K562 (cell line): ENCODE measurements around the gene SLC7A6.
A peak's percentile ranks its signal among the peaks of the same experiment; 100 is the strongest.

Experiments used
- FOS ChIP-seq: IDR thresholded peaks from 3 replicates; pipeline ENCODE4 v1.6.1; 2011; ENCODE audit not compliant: insufficient read length; ENCODE audit errors: extremely low read depth
- HEY1 ChIP-seq: fragments of 250-450 bp; sonication (Bioruptor Pico); IDR thresholded peaks from 2 replicates; pipeline ENCODE4 v1.5.0; 2020; ENCODE audit warnings: mild to moderate bottlenecking, moderate library complexity, borderline replicate concordance
- MEF2D ChIP-seq: conservative IDR thresholded peaks from 2 replicates; pipeline ENCODE4 v1.6.1; 2016; ENCODE audit warnings: low read depth, missing genetic modification characterization, missing compliant biosample characterization
- NFRKB ChIP-seq: fragments of 450-650 bp; IDR thresholded peaks from 2 replicates; pipeline ENCODE4 v1.6.1; 2016; ENCODE audit warnings: low read depth
- POLR2A ChIP-seq: fragments of 450-650 bp; conservative IDR thresholded peaks from 2 replicates; pipeline ENCODE4 v1.6.1; 2016
- POLR2AphosphoS5 ChIP-seq: IDR thresholded peaks from 2 replicates; pipeline ENCODE4 v1.6.1; 2011; ENCODE audit warnings: mild to moderate bottlenecking, low read depth, low read length, moderate library complexity; ENCODE audit not compliant: control insufficient read depth, insufficient read depth
- SLC30A9 ChIP-seq: fragments of 250-450 bp; sonication (Bioruptor Pico); IDR thresholded peaks from 2 replicates; pipeline ENCODE4 v1.8.0; 2022; ENCODE audit warnings: mild to moderate bottlenecking, moderate library complexity
- TF ChIP-seq, protein P1 (sequence below), 2 experiments: fragments of 250-450 bp in 1 of 2; fragments of 450-650 bp in 1 of 2; sonication (Bioruptor Pico) in 1 of 2; IDR thresholded peaks; 2 replicates each; pipeline versions ENCODE4 v1.6.1 to v1.8.0; 2016 to 2021; ENCODE audit warnings: mild to moderate bottlenecking in 2 of 2, moderate library complexity in 2 of 2, missing compliant biosample characterization in 1 of 2, missing genetic modification characterization in 1 of 2
- TF ChIP-seq, protein P2 (sequence below), 3 experiments: IDR thresholded peaks in 2 of 3; conservative IDR thresholded peaks in 1 of 3; 2 replicates each; pipeline ENCODE4 v1.5.1; 2011 to 2012; ENCODE audit warnings: low read length in 3 of 3, mild to moderate bottlenecking in 3 of 3, control low read depth in 2 of 3, improper control_type of control experiment in 1 of 3, inconsistent platforms in 1 of 3, low read depth in 1 of 3, mixed read lengths in 1 of 3, moderate library complexity in 1 of 3; ENCODE audit not compliant: insufficient read depth in 2 of 3
- TF ChIP-seq, protein P3 (sequence below): sonication (generic); formaldehyde crosslinking; IDR thresholded peaks from 2 replicates; pipeline ENCODE4 v1.8.1; 2023; ENCODE audit warnings: mild to moderate bottlenecking, missing genetic modification reagents
- TF ChIP-seq, protein P4 (sequence below): fragments of 450-650 bp; IDR thresholded peaks from 2 replicates; pipeline ENCODE4 v1.6.1; 2017; ENCODE audit warnings: antibody characterized with exemption, mild to moderate bottlenecking

DNA sequence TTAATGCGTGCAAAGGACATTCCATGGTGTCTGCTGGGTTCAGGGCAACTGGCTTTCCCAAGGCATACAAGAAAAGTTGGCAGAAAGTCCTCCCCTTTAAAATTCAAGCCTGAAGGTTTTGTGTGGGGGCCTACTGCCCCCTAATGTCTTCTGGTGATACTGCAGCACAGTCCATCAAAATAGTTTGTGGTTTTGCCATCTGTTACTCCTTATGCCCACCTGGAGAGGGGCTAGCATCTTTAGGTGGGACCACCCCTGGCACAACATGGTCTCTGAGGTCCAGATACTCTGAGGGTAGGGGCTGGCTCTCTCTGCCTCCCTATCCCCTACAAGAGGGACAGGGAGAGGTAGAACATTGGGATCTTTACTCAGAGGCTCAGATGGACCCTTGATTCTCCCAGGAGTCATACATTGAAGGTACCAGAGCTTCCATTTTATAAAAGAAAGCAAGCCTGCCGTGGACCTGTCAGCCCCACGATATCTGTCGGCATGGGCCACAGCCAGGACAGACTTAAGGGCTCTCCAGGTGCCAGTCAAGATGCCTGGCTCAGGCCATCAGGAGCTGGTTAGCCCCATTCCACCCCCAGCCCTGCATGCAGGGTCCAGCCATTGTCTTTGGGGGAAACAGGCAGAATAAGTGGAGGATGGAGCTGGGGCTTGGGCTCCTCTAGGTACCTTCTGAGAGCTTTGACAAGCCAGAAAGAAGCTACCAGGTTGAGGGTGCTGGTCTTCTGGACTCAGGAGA, 34.7 kb upstream of the SLC7A6 start:
- TF ChIP-seq POLR2A = no peak
- no peak for TF ChIP-seq SLC30A9 (CRISPR knock-in tag)
- no peak for TF ChIP-seq HEY1
- TF ChIP-seq, protein P1, sequence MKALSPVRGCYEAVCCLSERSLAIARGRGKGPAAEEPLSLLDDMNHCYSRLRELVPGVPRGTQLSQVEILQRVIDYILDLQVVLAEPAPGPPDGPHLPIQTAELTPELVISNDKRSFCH (CRISPR knock-in tag; IDR thresholded peaks at IDR 0.05) = no peak
- TF ChIP-seq, protein P1 (tag; IDR thresholded peaks at IDR 0.05) = no peak
- no peak for TF ChIP-seq NFRKB
- TF ChIP-seq MEF2D (tag) = no peak
- TF ChIP-seq, protein P2, sequence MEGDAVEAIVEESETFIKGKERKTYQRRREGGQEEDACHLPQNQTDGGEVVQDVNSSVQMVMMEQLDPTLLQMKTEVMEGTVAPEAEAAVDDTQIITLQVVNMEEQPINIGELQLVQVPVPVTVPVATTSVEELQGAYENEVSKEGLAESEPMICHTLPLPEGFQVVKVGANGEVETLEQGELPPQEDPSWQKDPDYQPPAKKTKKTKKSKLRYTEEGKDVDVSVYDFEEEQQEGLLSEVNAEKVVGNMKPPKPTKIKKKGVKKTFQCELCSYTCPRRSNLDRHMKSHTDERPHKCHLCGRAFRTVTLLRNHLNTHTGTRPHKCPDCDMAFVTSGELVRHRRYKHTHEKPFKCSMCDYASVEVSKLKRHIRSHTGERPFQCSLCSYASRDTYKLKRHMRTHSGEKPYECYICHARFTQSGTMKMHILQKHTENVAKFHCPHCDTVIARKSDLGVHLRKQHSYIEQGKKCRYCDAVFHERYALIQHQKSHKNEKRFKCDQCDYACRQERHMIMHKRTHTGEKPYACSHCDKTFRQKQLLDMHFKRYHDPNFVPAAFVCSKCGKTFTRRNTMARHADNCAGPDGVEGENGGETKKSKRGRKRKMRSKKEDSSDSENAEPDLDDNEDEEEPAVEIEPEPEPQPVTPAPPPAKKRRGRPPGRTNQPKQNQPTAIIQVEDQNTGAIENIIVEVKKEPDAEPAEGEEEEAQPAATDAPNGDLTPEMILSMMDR (IDR thresholded peaks at IDR 0.05 in 2 of 3, conservative IDR thresholded peaks at IDR 0.05 in 1 of 3; ENCODE audit: insufficient read depth in 2 of 3, low read depth in 1 of 3, low read length in 3 of 3) = peak; percentile 73 to 88 (median 87)
- TF ChIP-seq, protein P3, sequence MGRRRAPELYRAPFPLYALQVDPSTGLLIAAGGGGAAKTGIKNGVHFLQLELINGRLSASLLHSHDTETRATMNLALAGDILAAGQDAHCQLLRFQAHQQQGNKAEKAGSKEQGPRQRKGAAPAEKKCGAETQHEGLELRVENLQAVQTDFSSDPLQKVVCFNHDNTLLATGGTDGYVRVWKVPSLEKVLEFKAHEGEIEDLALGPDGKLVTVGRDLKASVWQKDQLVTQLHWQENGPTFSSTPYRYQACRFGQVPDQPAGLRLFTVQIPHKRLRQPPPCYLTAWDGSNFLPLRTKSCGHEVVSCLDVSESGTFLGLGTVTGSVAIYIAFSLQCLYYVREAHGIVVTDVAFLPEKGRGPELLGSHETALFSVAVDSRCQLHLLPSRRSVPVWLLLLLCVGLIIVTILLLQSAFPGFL (CRISPR knock-in tag) = no peak
- TF ChIP-seq POLR2AphosphoS5 = no peak
- TF ChIP-seq FOS = no peak
- TF ChIP-seq, protein P4, sequence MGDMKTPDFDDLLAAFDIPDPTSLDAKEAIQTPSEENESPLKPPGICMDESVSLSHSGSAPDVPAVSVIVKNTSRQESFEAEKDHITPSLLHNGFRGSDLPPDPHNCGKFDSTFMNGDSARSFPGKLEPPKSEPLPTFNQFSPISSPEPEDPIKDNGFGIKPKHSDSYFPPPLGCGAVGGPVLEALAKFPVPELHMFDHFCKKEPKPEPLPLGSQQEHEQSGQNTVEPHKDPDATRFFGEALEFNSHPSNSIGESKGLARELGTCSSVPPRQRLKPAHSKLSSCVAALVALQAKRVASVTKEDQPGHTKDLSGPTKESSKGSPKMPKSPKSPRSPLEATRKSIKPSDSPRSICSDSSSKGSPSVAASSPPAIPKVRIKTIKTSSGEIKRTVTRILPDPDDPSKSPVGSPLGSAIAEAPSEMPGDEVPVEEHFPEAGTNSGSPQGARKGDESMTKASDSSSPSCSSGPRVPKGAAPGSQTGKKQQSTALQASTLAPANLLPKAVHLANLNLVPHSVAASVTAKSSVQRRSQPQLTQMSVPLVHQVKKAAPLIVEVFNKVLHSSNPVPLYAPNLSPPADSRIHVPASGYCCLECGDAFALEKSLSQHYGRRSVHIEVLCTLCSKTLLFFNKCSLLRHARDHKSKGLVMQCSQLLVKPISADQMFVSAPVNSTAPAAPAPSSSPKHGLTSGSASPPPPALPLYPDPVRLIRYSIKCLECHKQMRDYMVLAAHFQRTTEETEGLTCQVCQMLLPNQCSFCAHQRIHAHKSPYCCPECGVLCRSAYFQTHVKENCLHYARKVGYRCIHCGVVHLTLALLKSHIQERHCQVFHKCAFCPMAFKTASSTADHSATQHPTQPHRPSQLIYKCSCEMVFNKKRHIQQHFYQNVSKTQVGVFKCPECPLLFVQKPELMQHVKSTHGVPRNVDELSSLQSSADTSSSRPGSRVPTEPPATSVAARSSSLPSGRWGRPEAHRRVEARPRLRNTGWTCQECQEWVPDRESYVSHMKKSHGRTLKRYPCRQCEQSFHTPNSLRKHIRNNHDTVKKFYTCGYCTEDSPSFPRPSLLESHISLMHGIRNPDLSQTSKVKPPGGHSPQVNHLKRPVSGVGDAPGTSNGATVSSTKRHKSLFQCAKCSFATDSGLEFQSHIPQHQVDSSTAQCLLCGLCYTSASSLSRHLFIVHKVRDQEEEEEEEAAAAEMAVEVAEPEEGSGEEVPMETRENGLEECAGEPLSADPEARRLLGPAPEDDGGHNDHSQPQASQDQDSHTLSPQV = no peak
